CD4-positive, alpha-beta T cell treated with Interleukin-1 beta for 1 hour (primary cell): ENCODE measurements around the gene ARSB.
"Not testable (repeated sequence)": the region's sequence is repeated elsewhere in the genome, so short reads cannot be mapped to it uniquely, and the experiment has no call there.

ENCODE experiments used
- DNase-seq, 2 donors: peaks; one replicate each; pipeline ENCODE4 v3.0.0-alpha.2; 2020 to 2022

ARSB gene

DNA sequence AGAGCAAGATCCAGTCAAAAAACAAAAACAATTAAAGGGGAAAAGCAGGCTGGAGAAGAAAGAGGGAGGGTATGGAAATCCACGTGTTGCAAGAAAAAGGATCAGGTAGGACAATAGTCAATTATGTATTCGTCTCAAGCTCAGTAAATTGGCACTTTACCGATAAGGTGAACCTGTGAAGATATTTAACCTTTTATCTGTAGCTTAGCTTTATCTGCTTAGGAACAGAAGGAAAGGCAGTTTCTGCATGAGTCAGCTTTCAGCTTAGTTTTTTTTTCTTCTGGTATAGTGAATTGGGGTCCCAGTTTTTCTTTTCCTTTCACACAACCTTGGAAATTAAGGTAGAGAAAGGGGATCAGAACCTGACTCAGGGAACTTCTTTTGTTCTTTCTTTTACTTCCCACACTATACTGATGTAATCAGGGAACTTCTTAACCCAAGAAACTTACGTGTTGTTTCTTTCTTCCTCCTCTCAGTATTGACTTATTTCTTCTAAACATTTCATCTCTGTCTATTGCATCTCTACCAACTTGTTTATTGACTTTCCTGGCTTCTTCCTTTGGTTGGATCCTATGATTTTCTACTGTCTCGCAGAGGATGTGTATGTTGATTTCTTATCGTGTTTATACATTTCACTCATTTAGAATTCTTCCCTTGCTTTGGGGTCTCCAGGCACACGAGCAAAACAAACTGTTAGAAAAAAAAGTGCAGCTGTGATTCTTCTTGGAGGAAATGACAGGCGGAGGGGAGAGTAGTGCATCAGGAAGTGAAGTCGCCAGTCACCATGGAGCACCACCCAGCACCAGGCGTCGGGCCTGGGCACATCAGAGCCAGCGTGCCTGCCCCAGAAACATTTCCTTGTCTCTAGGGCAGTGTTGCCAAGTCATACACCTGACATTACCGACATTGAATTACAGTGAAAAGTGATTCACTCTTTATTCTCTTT lies 213.6 kb downstream of the ARSB start:
- DNase-seq: peak in 1 of 2 donors; percentile 25

- no peak for DNase-seq
Measured at GRCh38 chr5:78768781-78769380, 216.2 kb downstream of the ARSB start.

GRCh38 chr5:78766412-78766762 lies 218.7 kb downstream of the ARSB start:
- no peak for DNase-seq

DNA sequence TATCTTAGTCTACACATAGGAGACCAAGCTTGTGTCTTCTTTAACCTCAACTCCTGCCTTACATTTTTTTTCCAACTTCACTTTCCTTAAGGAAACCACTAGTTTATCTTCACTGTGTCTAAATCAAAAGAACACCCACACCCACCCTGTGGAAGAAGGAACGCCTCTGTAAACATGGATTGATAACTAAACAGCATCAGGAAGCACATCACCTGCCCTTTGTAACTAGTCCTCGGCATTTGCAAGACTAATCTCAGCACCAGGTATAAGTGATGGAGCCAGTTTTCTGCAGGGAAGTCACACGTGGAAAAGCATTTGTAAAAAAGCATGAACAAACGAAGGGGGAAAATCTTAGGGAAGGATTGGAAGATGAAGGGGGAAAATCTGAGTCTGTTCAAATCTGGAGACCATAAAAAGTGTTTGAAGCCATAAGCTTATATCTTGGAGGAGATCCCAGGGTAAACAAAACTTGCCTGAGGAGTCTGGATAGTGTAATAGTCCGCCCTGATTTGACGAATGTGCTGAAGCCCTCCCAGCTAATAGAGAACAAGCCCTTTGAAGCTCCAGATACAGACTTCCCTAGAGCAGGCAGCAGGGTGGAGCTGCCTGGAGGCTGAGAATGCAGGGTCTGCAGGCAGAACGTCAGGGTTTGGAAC lies 219.2 kb downstream of the ARSB start:
- DNase-seq: no peak

GRCh38 chr5:78765116-78765515 lies 220.0 kb downstream of the ARSB start:
- DNase-seq: no peak

DNA sequence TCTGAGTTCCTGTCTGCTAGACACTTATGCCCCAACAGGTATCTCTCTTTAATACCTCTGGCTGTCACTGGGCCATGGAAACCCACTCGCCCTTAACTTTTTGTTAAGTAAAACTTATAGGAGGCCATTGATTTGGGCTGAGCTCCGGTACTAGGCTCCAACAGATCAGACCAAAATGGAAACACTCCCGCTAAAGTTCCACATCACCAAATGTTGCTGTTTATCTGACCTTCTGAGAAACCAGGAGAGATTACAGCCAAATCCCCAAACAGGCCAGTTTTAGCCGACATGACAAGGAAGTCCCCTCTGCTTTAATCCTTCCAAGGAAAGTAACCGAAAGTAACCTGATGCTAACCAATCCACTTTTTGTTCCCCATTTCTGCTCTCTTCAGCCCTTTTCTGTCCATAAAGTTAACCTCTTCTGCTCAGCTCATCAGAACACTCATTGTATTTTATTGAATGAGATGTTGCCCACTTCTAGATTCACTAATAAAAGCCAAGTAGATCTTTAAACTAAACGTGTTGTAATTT lies 221.4 kb downstream of the ARSB start:
- no peak for DNase-seq

- DNase-seq: not testable (repeated sequence)
Measured at GRCh38 chr5:78762743-78763142, 222.4 kb downstream of the ARSB start.

DNA sequence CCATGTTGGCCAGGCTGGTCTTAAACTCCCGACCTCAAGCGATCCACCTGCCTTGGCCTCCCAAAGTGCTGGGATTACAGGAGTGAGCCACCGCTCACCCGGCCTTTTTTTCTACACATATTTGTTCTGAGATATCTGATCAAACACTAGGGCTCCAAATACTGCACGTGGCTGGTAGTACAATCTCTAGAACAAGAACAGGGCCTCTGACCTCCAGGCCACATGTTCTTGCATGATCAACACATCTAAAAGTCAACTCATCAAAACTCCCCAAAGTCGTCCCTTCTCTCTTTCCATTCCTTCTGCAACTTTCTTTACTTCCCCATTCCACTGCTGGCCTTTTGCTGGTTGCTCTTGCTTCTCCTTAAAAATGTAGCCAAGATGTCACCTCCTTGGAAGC lies 223.3 kb downstream of the ARSB start:
- no peak for DNase-seq

DNA sequence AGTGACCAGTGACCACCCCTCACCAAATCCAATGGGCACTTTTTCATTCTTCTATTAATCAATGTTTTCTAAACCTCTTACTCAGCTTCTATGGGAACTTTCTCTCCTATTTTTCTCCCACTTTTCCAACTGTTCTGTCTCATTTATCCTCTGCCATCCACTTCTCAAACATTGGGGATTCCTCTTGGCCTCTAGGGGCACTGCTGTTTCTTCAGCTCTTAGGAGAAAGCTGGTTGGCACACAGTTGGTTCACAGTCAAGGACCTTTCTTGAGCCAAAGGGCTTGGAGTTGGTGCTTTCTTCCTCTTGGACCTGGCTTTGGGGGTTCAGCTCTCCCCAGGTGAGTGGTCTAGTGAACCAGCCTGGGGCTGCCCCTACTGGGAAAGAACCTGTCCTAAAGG lies 224.3 kb downstream of the ARSB start:
- no peak for DNase-seq

DNA sequence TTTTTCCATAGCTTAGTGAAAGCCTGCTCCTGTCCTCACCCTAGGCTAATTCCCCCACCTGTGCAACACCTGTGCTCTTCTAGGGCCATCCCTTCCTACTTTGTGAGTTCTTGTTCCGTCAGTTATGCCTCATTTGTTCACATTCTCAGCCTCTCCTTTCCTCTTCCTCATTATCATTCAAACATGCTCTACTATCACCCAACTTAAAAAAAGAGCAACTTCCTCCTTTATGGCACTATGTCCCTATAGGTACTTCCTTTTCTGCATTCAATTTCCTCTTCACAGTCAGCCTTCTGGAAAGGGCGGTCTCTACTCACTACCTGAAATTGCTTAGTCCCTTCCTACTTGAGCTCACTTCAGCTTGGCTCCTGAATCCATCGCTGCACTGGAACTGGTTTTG lies 224.7 kb downstream of the ARSB start:
- DNase-seq: peak in 1 of 2 donors; percentile 13

DNA sequence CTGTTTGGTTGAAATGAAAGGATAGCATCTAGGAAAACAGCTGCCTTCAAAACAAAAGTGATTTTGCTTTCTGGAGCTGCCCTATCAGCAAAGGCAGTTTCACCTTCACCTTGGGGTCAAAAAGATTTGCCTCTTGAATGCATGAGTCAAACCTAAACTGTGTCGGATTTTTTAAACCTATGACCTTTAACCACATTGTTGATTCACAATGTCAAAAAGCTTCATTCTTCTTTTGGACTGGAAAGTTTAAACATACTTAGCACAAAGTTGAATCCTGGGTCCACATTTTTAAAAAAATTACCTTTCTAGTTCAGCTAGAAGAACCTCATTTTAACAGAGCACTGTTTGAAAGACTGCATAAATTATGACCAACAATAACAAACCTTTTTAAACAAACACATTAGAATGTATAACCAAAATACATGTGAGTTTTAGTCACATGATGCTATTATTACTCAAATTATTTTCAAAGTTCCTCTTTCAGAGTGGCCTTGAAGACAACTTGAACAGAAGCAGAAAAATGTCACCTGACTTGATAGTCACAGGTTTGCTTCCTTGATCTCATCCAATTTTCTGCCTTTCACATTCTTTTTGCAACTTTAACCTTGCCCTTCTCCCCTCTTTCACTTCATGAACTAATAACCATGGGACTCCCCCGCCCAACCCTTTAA lies 226.8 kb downstream of the ARSB start:
- no peak for DNase-seq

DNA sequence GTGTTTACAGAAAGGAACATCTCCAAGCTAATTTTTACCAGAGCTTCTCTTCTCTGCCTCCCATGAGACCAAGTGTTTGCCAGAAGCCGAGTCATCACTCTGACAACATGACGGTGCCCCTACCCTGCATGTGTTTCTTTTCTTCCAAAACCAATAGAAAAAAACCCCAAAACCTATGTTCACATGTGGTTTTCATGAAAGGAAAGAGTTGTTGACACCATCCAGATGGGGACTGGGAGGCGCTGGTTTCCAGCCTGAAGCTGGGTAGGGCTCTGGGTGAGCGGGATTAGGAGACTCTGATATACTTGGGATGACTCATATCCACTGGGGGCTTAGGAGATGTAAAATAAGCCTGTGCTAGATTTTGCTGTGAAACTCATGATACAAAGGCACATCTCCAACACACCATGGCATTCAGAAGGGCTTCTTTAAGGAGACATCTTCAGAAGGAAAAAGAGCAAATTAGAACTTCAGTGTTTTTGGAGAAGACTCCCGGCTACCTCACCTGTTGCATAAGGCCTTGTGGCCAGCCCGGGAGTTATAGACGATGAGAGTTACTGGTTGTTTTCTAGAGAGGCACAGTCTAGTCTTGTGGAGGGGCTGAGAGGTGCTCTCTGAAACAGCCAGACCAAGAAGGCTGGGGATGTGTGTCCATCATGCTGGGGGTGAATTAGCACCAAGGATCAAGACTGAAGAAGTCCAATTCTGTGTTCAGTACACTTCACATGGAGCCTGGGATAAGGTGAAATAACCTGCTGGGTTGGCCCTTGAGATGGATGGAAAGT lies 227.6 kb downstream of the ARSB start:
- no peak for DNase-seq

DNA sequence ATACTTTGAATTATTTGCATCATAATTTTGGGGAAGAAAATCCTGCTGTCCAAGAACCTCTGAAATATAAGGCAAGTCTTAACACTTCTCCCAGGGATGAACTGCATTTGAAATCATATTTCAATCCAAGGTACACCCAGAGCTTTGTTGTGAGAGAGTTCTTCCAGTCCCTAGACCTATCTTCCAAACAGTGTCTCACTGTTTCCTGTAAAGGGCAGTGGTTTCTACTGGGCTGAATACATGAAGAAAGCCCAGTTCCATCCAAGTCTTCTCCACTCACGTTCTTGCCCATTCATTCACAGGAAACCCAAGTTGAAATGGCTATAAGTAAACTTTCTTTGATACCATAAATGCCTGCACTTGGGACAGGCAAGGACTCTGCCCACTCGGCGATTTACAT lies 228.3 kb downstream of the ARSB start:
- no peak for DNase-seq

- no peak for DNase-seq
Measured at GRCh38 chr5:78755822-78756429, 229.2 kb downstream of the ARSB start.

DNA sequence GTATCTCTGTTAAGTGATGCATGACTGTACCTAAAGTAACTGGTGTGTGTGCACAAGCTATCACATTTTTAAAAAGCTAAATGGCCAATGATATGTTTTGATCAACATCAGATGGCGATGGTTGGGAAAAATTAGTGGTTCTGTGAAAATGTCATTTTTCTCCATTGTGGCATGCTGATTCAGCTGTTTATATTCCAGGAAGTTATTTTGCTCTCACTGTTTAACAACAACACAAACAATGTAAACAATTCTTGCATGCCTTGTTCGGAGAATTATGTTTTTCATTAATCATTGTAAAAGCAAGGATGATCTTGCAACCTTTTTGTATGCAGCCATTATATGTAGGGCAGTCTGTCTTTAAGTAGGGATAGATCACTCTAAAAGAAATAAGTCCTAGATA lies 230.5 kb downstream of the ARSB start:
- DNase-seq: no peak

DNA sequence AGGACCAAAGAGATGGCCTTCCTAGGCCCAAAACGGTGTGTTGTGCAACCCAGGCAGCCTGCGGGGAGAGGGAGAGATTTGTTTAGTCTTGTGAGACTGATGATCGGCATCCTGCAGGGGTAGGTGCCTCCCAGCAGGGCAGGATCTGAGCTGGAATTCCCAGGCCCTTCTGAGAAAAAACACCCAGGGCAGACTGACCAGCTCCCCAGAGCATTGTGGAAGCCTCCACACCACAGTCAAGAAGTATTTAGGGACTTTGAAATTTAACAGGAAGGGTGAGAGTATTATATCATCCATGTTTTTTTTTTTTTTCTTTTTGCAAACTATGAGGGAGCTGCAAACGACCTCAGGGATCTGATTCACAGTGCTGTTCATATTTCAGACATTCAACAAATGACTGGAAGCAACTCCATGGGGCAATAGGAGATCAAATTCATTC lies 232.0 kb downstream of the ARSB start:
- no peak for DNase-seq

DNA sequence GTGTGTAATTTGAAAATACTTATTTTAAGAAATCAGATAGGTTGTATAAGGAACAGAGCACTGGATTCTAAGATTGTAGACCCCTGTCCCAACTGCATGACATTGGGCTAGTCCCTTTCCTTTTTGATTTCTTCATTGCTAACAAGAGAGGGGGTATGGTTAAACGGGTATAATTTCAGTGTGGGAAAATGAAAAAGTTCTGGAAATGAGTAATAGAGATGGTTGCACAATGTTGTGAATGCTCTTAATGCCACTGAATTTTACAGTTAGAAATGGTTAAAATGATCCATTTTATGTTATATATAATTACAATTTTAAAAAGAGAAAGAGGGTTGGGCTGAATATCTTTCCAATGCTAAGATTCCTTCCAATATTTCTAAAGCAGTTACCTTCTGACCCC lies 233.2 kb downstream of the ARSB start:
- no peak for DNase-seq

GRCh38 chr5:78750281-78750680 lies 234.8 kb downstream of the ARSB start:
- DNase-seq: no peak

DNA sequence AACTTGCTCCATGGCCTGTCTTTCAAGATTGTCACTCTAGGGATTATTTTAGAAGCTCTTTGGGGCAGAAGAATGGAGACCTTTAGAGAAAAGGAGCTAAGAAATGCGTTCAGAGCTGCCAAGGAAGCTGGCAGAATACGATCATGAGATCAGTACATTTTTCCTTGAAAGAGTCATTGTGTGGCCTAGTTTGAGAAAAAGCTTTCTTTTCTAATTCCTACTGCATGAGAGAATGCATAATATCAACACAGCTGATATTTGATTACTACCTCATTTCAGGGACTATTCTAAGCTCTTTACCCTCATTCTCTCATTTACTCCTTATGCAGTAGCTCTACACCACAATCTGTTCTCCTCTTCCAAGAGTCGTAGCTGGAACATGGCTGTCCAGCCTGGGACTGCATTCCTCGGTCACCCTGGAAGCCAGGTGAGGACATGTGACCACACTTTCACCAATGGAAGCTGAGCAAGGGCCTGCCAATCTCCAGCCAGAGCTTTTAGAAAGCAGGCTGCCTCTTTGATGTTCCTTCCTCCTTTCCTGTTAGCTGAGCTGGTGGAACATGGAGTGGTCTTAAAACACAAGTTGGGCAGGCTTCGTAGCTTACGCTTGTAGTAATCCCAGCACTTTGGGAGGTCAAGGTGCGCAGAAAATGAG lies 237.3 kb downstream of the ARSB start:
- no peak for DNase-seq

- no peak for DNase-seq
Measured at GRCh38 chr5:78747055-78747454, 238.1 kb downstream of the ARSB start.
